KMS-11 (cell line): ENCODE data around the gene SPATA24.

Experiments used
- H2AFZ ChIP-seq: fragments of 200-600 bp; sonication (generic); 2 replicates; pipeline ENCODE4 v1.6.1; 2016; ENCODE audit warnings: antibody characterized with exemption, mixed run types, low read depth
- H3K27ac ChIP-seq: fragments of 200-600 bp; sonication (generic); 2 replicates; pipeline ENCODE4 v1.6.1; 2016; ENCODE audit warnings: mild to moderate bottlenecking, mixed run types
- H3K27me3 ChIP-seq: fragments of 200-600 bp; sonication (generic); 2 replicates; pipeline ENCODE4 v1.6.1; 2017; ENCODE audit warnings: mild to moderate bottlenecking, low read depth, mixed run types, moderate library complexity; ENCODE audit not compliant: insufficient read depth
- H3K36me3 ChIP-seq: fragments of 200-600 bp; sonication (generic); 2 replicates; pipeline ENCODE4 v1.6.1; 2017; ENCODE audit warnings: mild to moderate bottlenecking, mixed run types; ENCODE audit not compliant: insufficient read depth
- H3K4me1 ChIP-seq: fragments of 200-600 bp; sonication (generic); 2 replicates; pipeline ENCODE4 v1.6.1; 2016; ENCODE audit warnings: mild to moderate bottlenecking, low read depth, mixed run types; ENCODE audit not compliant: poor library complexity, severe bottlenecking
- H3K4me2 ChIP-seq: fragments of 200-600 bp; sonication (generic); 2 replicates; pipeline ENCODE4 v1.7.0; 2016; ENCODE audit warnings: mild to moderate bottlenecking, mixed run types
- H3K4me3 ChIP-seq: fragments of 200-600 bp; sonication (generic); IDR thresholded peaks from 2 replicates; pipeline ENCODE4 v1.6.1; 2017; ENCODE audit warnings: low read depth, low read length, mixed read lengths; ENCODE audit not compliant: insufficient read depth
- H3K79me2 ChIP-seq: fragments of 200-600 bp; sonication (generic); 2 replicates; pipeline ENCODE4 v1.6.1; 2016; ENCODE audit warnings: low read depth, mixed run types; ENCODE audit not compliant: insufficient read depth
- H3K9ac ChIP-seq: fragments of 200-600 bp; sonication (generic); 2 replicates; pipeline ENCODE4 v1.6.1; 2016; ENCODE audit warnings: mild to moderate bottlenecking, mixed run types
- H4K20me1 ChIP-seq: fragments of 200-600 bp; sonication (generic); 2 replicates; pipeline ENCODE4 v1.6.1; 2016; ENCODE audit warnings: mild to moderate bottlenecking, mixed run types; ENCODE audit not compliant: insufficient read depth
- CTCF ChIP-seq: fragments of 200-600 bp; sonication (generic); conservative IDR thresholded peaks from 2 replicates; pipeline ENCODE4 v1.6.1; 2017; ENCODE audit warnings: low read depth, mild to moderate bottlenecking, antibody characterized with exemption, low read length, moderate library complexity, mixed read lengths

The SPATA24 gene

DNA sequence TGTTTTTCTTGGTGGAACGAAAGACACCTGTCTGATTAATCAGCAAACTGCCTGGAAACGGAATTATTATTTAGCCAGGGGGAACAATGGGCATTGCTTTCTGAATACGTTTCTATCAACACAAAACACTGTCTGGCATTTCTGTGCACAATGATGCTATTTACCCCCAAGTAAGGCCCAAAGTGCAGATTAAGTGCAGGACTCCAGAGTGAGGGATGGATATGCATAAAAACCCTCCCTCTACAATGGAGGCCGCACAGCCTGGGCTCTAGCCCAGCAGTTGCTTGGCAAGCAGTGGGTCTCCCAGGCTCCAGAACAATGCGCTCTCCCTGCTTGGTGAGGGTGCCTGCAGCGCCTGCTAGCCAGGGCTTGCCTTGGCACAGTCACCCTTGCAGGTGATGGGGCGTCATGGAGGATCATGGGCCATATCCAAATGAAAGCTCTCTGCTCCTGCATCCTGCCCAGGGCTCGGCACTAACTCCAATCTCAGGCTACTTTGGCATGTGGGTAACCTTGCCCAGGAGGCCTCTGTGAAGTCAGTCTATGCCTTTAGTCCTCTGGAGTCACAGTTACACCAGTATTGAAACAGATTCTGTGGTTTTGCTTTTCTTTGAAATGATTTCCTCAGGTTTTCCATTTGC is 11.5 kb upstream of the SPATA24 start:
- peaks cover 85% of the 10 kb centered on the region for H3K4me1 ChIP-seq
- no peak overlapping the region for H3K4me3 ChIP-seq
- H3K9ac ChIP-seq, result peak overlapping the region; percentile 65; the same call in 1 of the 2 replicates
- peak overlapping the region; percentile 46 for H2AFZ ChIP-seq
- H4K20me1 ChIP-seq, result no peaks in the 10 kb centered on the region
- TF ChIP-seq CTCF, result no peak
- H3K79me2 ChIP-seq, result no peaks in the 10 kb centered on the region
- no peaks in the 10 kb centered on the region for H3K36me3 ChIP-seq
- peak overlapping the region; percentile 94 for H3K27ac ChIP-seq
- peak overlapping the region; percentile 94 for H3K4me2 ChIP-seq
- no peaks in the 10 kb centered on the region for H3K27me3 ChIP-seq

- Histone ChIP-seq H4K20me1 (no peaks in the 10 kb centered on the region), H3K27me3 (no peaks in the 10 kb centered on the region), H3K4me2 (peak overlapping the region; percentile 94), H3K4me1 (peaks cover 78% of the 10 kb centered on the region), H3K9ac (peak overlapping the region; percentile 65), H3K79me2 (no peaks in the 10 kb centered on the region), H3K4me3 (no peak overlapping the region), H3K27ac (peak overlapping the region; percentile 94), H2AFZ (peak overlapping the region; percentile 46), H3K36me3 (no peaks in the 10 kb centered on the region)
- no peak for TF ChIP-seq CTCF
Measured at GRCh38 chr5:139414581-139415130, 10.8 kb upstream of the SPATA24 start.

- H3K9ac ChIP-seq, result peak overlapping the region; percentile 65
- H4K20me1 ChIP-seq, result no peaks in the 10 kb centered on the region
- peak overlapping the region; percentile 94 for H3K4me2 ChIP-seq
- no peaks in the 10 kb centered on the region for H3K36me3 ChIP-seq
- no peaks in the 10 kb centered on the region for H3K27me3 ChIP-seq
- peak overlapping the region; percentile 94 for H3K27ac ChIP-seq
- no peak overlapping the region for H3K4me3 ChIP-seq
- no peak for TF ChIP-seq CTCF
- peaks cover 71% of the 10 kb centered on the region for H3K4me1 ChIP-seq
- no peaks in the 10 kb centered on the region for H3K79me2 ChIP-seq
- H2AFZ ChIP-seq, result peak overlapping the region; percentile 46
Measured at GRCh38 chr5:139413963-139414362, 10.1 kb upstream of the SPATA24 start.

DNA sequence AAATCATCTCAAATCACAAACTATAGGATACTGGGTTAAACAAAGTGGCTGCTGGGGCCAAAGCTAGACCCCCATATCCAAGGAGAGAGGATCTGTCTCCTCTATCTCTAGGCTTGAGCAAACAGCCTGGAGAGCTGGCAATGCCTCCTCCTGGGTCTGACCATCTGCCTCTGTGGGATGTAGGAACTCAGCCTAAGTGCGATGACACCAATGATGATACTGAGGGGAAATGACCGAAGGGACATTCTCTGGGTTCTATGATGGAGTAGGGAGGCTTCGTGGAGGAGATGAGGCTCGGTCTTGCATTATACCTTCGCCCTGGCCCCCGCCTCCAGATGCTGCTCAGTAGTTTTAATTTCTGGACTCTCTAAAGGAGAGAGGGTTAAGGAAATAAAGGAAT is 9.3 kb upstream of the SPATA24 start:
- no peaks in the 10 kb centered on the region for H3K79me2 ChIP-seq
- H3K9ac ChIP-seq, result peak overlapping the region; percentile 65; the same call in 1 of the 2 replicates
- peak overlapping the region; percentile 94 for H3K27ac ChIP-seq
- no peak overlapping the region for H2AFZ ChIP-seq
- H3K4me2 ChIP-seq, result peak overlapping the region; percentile 94
- H3K27me3 ChIP-seq, result no peaks in the 10 kb centered on the region
- TF ChIP-seq CTCF, result no peak
- H4K20me1 ChIP-seq, result no peaks in the 10 kb centered on the region
- no peak overlapping the region for H3K4me3 ChIP-seq
- H3K36me3 ChIP-seq, result no peaks in the 10 kb centered on the region
- H3K4me1 ChIP-seq, result peaks cover 63% of the 10 kb centered on the region
